Measurements from ENCODE around the gene RPL28. TPM values are rescaled to one million over a fixed set of nuclear protein-coding genes. Genes with fewer than 3 reads are reported as not detected.

The RPL28 gene
- total RNA-seq, 2 experiments from 2014 or later: 3,001 to 3,058 TPM

DNA sequence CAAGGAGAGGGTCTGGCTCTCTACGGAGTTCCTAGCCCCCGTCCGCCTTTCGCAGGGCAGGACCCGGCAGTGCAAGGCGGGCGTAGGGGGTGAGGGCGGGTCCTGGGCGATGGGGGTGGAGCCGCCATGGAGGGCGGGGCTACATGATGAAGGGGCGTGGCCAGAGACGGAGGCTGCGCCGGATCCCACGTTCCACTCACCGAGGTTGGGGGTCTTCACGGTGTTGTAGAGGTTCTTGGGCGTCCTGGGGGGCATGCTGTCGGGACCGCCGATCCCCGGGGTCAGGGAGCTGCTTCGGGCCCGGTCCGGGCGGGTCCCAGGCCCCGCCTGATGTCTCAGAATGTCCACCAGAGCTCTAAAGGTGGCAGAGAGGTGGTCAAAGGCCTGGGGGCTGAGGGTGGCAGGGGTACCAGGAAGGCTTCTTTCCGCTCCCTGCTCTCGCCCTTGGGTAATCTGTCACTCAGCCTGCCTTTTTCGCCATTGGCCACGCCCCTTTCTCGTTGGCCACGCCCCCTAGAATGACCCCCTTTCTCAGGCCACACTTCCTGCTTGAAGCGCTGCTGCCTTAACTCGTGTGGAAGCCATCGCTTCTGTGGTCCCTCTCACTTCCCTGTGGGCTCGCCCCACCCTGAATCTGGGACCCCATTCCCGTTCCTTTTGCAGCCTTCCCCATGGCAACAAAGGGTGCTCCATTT, 54.8 kb downstream of the RPL28 start:
- Mint-ChIP-seq H3K9me3 (no peaks in the 10 kb centered on the region), H3K4me3 (no peak overlapping the region), H3K27me3 (peaks cover 62% of the 10 kb centered on the region), H3K36me3 (ENCODE audit: low read depth) (no peaks in the 10 kb centered on the region), H3K27ac (no peak overlapping the region), H3K4me1 (ENCODE audit: low read depth) (peaks cover 14% of the 10 kb centered on the region)
- DNase-seq (peak; percentile 45), ATAC-seq (peak; percentile 71)
- intact Hi-C loops (cut with micrococcal nuclease): no loop called here
- POLR2A ChIA-PET: no interaction called here
- CTCF ChIA-PET: no interaction called here
- TF ChIP-seq, protein P1, sequence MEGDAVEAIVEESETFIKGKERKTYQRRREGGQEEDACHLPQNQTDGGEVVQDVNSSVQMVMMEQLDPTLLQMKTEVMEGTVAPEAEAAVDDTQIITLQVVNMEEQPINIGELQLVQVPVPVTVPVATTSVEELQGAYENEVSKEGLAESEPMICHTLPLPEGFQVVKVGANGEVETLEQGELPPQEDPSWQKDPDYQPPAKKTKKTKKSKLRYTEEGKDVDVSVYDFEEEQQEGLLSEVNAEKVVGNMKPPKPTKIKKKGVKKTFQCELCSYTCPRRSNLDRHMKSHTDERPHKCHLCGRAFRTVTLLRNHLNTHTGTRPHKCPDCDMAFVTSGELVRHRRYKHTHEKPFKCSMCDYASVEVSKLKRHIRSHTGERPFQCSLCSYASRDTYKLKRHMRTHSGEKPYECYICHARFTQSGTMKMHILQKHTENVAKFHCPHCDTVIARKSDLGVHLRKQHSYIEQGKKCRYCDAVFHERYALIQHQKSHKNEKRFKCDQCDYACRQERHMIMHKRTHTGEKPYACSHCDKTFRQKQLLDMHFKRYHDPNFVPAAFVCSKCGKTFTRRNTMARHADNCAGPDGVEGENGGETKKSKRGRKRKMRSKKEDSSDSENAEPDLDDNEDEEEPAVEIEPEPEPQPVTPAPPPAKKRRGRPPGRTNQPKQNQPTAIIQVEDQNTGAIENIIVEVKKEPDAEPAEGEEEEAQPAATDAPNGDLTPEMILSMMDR (IDR thresholded peaks at IDR 0.05): no peak

DNA sequence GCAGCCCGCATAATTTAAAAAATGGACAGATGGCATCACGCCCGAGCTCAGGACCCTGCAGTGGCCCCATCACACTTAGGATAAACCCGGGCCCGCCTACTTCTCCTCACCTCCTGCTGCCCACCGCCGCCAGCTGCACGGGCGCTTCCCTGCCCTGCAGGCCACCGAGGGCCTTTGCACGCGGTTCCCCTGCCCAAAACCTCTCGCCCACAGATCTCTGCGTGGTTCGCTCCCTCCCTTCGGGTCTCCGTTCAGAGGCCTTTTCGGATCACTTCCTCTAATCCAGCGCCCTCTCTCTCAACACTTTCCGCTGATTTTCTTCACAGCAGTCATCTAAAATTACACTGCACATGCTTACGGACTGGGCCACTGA, 55.6 kb downstream of the RPL28 start:
- ATAC-seq (no peak), DNase-seq (no peak)
- TF ChIP-seq, protein P1 (IDR thresholded peaks at IDR 0.05): no peak
- H3K27ac Mint-ChIP-seq: no peak overlapping the region
- H3K4me3 Mint-ChIP-seq: no peak overlapping the region
- CTCF ChIA-PET: no interaction called here
- peaks cover 14% of the 10 kb centered on the region for H3K4me1 Mint-ChIP-seq (ENCODE audit: low read depth)
- H3K9me3 Mint-ChIP-seq: no peaks in the 10 kb centered on the region
- peaks cover 66% of the 10 kb centered on the region for H3K27me3 Mint-ChIP-seq
- no peaks in the 10 kb centered on the region for H3K36me3 Mint-ChIP-seq (ENCODE audit: low read depth)
- POLR2A ChIA-PET: interaction anchor here (1.2 kb wide), 1 partner anchor 52 kb away, joined by 3 read pairs; no protein-coding TSS in a partner anchor
- intact Hi-C loops (cut with micrococcal nuclease): no loop called here

DNA sequence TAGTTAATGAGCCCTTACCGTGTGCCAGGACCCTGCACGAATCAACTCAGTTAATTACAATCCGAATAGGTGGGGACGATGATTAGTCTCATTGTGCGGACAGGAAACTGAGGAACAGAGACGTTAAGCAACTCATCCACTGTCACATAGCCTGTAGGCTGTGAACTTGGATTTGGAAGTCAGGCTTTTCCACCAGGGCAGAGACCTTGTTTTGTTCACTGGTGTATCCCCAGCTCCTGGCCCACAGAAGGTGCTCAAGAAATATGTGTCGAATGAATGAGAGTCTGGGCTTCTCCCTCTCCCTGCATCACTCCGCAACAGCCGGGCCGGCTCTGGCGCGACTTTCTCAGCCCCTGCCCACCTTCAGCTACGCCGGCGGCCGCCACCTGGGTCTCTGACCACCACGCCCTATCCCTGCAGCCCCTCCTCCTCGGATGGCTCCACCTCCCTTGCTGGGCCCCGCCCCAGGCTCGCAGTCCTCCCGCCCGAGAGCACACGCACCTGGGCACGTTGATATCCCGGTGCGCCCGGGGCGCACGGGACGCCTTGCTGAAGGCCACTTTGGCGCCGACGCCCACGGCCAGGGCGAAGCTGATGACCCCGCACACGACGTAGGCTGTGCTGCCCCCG, 56.1 kb downstream of the RPL28 start:
- ChIA-PET CTCF (no interaction called here), POLR2A (interaction anchor here (1.2 kb wide), 1 partner anchor 52 kb away, joined by 3 read pairs; no protein-coding TSS in a partner anchor)
- DNase-seq: no peak
- no peaks in the 10 kb centered on the region for H3K36me3 Mint-ChIP-seq (ENCODE audit: low read depth)
- no peak overlapping the region for H3K4me3 Mint-ChIP-seq
- no peaks in the 10 kb centered on the region for H3K9me3 Mint-ChIP-seq
- TF ChIP-seq, protein P1 (IDR thresholded peaks at IDR 0.05): no peak
- H3K4me1 Mint-ChIP-seq (ENCODE audit: low read depth): peaks cover 14% of the 10 kb centered on the region
- peak; percentile 46 for ATAC-seq
- intact Hi-C loops (cut with micrococcal nuclease): no loop called here
- H3K27ac Mint-ChIP-seq: no peak overlapping the region
- peaks cover 64% of the 10 kb centered on the region for H3K27me3 Mint-ChIP-seq

DNA sequence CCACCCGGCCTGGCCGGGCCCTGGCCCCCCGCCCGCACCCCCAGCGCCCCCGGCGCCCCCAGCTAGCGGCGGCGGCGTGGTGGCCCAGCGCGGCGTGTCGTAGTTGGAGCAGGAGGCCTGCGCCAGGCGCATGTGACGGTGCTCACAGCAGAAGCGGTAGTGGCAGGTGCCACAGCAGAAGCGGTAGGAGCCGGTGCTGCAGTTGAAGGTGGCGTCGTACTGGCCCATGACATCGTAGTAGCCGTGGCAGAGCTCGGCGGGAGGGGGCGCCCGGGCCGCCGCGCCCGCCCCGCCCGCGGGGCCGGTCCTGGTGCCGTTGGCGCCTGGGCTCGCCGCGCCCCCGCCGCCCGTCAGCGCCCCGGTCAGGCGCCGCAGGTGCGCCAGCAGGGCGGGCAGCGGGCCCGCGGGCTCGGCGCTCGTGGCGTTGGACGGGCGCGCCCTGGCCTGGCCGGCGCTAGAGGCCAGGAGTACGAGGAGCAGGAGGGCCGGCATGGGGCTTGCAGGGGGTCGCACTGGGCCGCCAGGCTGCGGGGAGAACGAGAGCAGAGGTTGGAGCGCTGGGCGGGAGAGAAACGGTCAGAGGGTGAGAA, 56.7 kb downstream of the RPL28 start:
- Mint-ChIP-seq H3K27me3 (peaks cover 57% of the 10 kb centered on the region), H3K4me3 (no peak overlapping the region), H3K27ac (no peak overlapping the region), H3K4me1 (ENCODE audit: low read depth) (peaks cover 14% of the 10 kb centered on the region), H3K9me3 (no peaks in the 10 kb centered on the region), H3K36me3 (ENCODE audit: low read depth) (no peaks in the 10 kb centered on the region)
- CTCF ChIA-PET: no interaction called here
- ATAC-seq (peak; percentile 28), DNase-seq (no peak)
- TF ChIP-seq, protein P1 (IDR thresholded peaks at IDR 0.05): no peak
- intact Hi-C loops (cut with micrococcal nuclease): no loop called here
- POLR2A ChIA-PET: interaction anchor here (0.6 to 1.2 kb wide), 2 partner anchors 30 to 53 kb away, joined by 3 read pairs; no protein-coding TSS in a partner anchor
